ENCODE measurements around the gene ZNF419. TPM values are rescaled to one million over a fixed set of nuclear protein-coding genes. Genes with fewer than 3 reads are reported as not detected.

The ZNF419 gene
- total RNA-seq, 1 experiment from 2014 or later = 1.9 TPM

DNA sequence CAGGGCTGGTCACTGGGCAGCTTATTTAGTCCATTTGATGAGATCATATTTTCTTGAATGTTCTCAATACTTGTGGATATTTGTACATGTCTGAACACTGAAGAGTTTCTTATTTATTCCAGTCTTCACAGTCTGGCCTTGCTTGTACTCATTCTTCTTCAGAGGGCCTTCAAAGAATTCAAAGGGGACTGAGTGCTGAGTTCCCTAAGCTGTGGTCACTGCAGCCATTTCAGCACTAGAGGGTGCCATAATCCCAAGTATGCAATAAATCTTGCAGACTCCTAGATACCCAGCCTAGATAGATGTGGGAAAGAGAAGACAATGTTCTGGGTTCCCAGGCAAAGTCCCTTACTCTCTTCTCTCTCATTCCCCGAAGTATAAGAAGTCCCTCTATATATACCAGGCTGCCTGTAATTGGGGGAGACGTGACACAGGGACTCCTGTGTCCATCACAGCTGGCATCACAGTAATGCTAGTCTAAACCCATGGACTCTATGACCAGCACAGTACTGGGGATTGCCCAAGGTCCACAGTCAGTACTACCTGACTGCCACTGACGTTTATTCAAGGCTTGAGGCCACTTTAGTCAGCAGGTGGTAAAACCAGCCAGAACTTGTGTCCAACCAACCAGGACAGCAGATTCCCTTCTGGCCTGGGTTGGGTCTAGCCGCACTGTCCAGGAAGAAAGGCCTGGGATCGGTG lies 21.7 kb upstream of the ZNF419 start:
- Histone ChIP-seq H3K9ac (ENCODE audit: low read length) (no peak overlapping the region), H3K9me3 (ENCODE audit: control insufficient read depth in 1 of 2, insufficient read depth in 1 of 2, low read depth in 1 of 2, low read length in 2 of 2) (peaks cover 0 to 23% of the 10 kb centered on the region in 2 experiments; a peak in 3 of 4 replicates), H3K79me2 (ENCODE audit: insufficient read depth, low read length) (no peaks in the 10 kb centered on the region), H3K27ac (ENCODE audit: low read depth, low read length) (no peak overlapping the region), H2AFZ (ENCODE audit: low read depth, low read length, poor library complexity, severe bottlenecking) (no peak overlapping the region), H3K4me3 (replicated peaks in 1 of 2; ENCODE audit: low read depth in 1 of 2, low read length in 2 of 2) (no peak overlapping the region), H3K36me3 (ENCODE audit: control insufficient read depth in 1 of 2, insufficient read depth in 2 of 2, low read length in 2 of 2) (no peaks in the 10 kb centered on the region), H3K4me2 (ENCODE audit: low read length) (no peak overlapping the region), H3K4me1 (ENCODE audit: control insufficient read depth in 1 of 2, insufficient read depth in 2 of 2, low read length in 2 of 2) (no peaks in the 10 kb centered on the region), H3K27me3 (ENCODE audit: insufficient read depth, low read length) (no peaks in the 10 kb centered on the region), H4K20me1 (ENCODE audit: insufficient read depth) (no peaks in the 10 kb centered on the region), H3K9me2 (ENCODE audit: insufficient read depth) (no peaks in the 10 kb centered on the region)
- ChIA-PET CTCF (no interaction called here), RAD21 (ENCODE audit: low non-redundant PET in 1 of 2, low total read pairs in 2 of 2, uncharacterized antibody in 2 of 2, unreplicated experiment in 2 of 2) (interaction anchor here in 1 of 2 experiments (0.5 kb wide), 1 partner anchor 767 kb away, joined by 4 read pairs; no protein-coding TSS in a partner anchor), POLR2A (no interaction called here)
- peak; percentile 92 for ATAC-seq
- peak; percentile 59 for DNase-seq (ENCODE audit: low read depth, low spot score)
- intact Hi-C loops (cut with micrococcal nuclease) = loop anchor here (5.0 kb wide), 1 partner anchor 436 kb away; no protein-coding TSS in a partner anchor
- no TSS peak for BruUV-seq (replicated peaks)
- TF ChIP-seq POLR2A (IDR thresholded peaks at IDR 0.05; ENCODE audit: borderline replicate concordance, extremely low read depth, insufficient read depth, insufficient read length) = no peak
- no peak for TF ChIP-seq POLR2AphosphoS5 (IDR thresholded peaks at IDR 0.05; ENCODE audit: low read depth, low read length)
- peak; percentile 75 for TF ChIP-seq RAD21 (IDR thresholded peaks at IDR 0.05; ENCODE audit: low read depth)
- TF ChIP-seq, protein P1, sequence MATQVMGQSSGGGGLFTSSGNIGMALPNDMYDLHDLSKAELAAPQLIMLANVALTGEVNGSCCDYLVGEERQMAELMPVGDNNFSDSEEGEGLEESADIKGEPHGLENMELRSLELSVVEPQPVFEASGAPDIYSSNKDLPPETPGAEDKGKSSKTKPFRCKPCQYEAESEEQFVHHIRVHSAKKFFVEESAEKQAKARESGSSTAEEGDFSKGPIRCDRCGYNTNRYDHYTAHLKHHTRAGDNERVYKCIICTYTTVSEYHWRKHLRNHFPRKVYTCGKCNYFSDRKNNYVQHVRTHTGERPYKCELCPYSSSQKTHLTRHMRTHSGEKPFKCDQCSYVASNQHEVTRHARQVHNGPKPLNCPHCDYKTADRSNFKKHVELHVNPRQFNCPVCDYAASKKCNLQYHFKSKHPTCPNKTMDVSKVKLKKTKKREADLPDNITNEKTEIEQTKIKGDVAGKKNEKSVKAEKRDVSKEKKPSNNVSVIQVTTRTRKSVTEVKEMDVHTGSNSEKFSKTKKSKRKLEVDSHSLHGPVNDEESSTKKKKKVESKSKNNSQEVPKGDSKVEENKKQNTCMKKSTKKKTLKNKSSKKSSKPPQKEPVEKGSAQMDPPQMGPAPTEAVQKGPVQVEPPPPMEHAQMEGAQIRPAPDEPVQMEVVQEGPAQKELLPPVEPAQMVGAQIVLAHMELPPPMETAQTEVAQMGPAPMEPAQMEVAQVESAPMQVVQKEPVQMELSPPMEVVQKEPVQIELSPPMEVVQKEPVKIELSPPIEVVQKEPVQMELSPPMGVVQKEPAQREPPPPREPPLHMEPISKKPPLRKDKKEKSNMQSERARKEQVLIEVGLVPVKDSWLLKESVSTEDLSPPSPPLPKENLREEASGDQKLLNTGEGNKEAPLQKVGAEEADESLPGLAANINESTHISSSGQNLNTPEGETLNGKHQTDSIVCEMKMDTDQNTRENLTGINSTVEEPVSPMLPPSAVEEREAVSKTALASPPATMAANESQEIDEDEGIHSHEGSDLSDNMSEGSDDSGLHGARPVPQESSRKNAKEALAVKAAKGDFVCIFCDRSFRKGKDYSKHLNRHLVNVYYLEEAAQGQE (IDR thresholded peaks at IDR 0.05; ENCODE audit: low read depth) = no peak
- TF ChIP-seq, protein P2, sequence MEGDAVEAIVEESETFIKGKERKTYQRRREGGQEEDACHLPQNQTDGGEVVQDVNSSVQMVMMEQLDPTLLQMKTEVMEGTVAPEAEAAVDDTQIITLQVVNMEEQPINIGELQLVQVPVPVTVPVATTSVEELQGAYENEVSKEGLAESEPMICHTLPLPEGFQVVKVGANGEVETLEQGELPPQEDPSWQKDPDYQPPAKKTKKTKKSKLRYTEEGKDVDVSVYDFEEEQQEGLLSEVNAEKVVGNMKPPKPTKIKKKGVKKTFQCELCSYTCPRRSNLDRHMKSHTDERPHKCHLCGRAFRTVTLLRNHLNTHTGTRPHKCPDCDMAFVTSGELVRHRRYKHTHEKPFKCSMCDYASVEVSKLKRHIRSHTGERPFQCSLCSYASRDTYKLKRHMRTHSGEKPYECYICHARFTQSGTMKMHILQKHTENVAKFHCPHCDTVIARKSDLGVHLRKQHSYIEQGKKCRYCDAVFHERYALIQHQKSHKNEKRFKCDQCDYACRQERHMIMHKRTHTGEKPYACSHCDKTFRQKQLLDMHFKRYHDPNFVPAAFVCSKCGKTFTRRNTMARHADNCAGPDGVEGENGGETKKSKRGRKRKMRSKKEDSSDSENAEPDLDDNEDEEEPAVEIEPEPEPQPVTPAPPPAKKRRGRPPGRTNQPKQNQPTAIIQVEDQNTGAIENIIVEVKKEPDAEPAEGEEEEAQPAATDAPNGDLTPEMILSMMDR (IDR thresholded peaks at IDR 0.05 in 2 of 3, conservative IDR thresholded peaks at IDR 0.05 in 1 of 3; ENCODE audit: borderline replicate concordance in 1 of 3, insufficient read depth in 1 of 3, low read depth in 2 of 3, low read length in 2 of 3) = peak; percentile 27 to 71 (median 65); a peak in 5 of 6 replicates
- no peak for TF ChIP-seq CBX3 (IDR thresholded peaks at IDR 0.05; ENCODE audit: low read depth)
- no peak for TF ChIP-seq JUND (IDR thresholded peaks at IDR 0.05)
- no peak for TF ChIP-seq EZH2phosphoT487 (IDR thresholded peaks at IDR 0.05; ENCODE audit: borderline replicate concordance)
- TF ChIP-seq ELF1 (IDR thresholded peaks at IDR 0.05; ENCODE audit: borderline replicate concordance, low read depth) = no peak
- TF ChIP-seq, protein P3, sequence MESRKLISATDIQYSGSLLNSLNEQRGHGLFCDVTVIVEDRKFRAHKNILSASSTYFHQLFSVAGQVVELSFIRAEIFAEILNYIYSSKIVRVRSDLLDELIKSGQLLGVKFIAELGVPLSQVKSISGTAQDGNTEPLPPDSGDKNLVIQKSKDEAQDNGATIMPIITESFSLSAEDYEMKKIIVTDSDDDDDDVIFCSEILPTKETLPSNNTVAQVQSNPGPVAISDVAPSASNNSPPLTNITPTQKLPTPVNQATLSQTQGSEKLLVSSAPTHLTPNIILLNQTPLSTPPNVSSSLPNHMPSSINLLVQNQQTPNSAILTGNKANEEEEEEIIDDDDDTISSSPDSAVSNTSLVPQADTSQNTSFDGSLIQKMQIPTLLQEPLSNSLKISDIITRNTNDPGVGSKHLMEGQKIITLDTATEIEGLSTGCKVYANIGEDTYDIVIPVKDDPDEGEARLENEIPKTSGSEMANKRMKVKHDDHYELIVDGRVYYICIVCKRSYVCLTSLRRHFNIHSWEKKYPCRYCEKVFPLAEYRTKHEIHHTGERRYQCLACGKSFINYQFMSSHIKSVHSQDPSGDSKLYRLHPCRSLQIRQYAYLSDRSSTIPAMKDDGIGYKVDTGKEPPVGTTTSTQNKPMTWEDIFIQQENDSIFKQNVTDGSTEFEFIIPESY (IDR thresholded peaks at IDR 0.05; ENCODE audit: extremely low read depth, insufficient replicate concordance, low read length) = no peak
- no peak for TF ChIP-seq EZH2 (IDR thresholded peaks at IDR 0.05)
- TF ChIP-seq SP1 (IDR thresholded peaks at IDR 0.05; ENCODE audit: low read depth) = no peak
- no peak for TF ChIP-seq EGR1 (IDR thresholded peaks at IDR 0.05; ENCODE audit: low read depth)
- TF ChIP-seq CEBPB (IDR thresholded peaks at IDR 0.05; ENCODE audit: low read depth) = no peak
- no peak for TF ChIP-seq SRF (IDR thresholded peaks at IDR 0.05; ENCODE audit: low read depth)
- no peak for TF ChIP-seq ZFX (IDR thresholded peaks at IDR 0.05)

Measured in HCT116 (cell line).